Activated CD4-positive, alpha-beta memory T cell treated with anti-CD3 and anti-CD28 coated beads, Interleukin-2, amount 10 ng/mL, durations not matched to agents 7 days and 5 days (primary cell): ENCODE data around the gene SLC6A3. TPM values are rescaled to one million over a fixed set of nuclear protein-coding genes. Genes with fewer than 3 reads are reported as not detected.

Source experiments
- CTCF ChIA-PET: fragments of 350-600 bp; sonication (Branson Sonifier 250); formaldehyde crosslinking; loops from one replicate; lab custom pipeline; 2021; ENCODE audit warnings: antibody characterized with exemption, inconsistent platforms; lab: Charles Lee
- POLR2A ChIA-PET: fragments of 350-600 bp; sonication (Branson Sonifier 250); formaldehyde crosslinking; loops from one replicate; lab custom pipeline; 2021; ENCODE audit warnings: antibody characterized with exemption; lab: Charles Lee
- DNase-seq: peaks from one replicate; pipeline ENCODE4 v3.0.0-alpha.2; 2020
- H3K27ac Mint-ChIP-seq: one replicate; pipeline ENCODE4 v1.8.0; 2021; ENCODE audit warnings: mild to moderate bottlenecking, mixed read lengths
- H3K27me3 Mint-ChIP-seq: one replicate; pipeline ENCODE4 v1.8.0; 2021; ENCODE audit warnings: mixed read lengths
- H3K36me3 Mint-ChIP-seq: one replicate; pipeline ENCODE4 v1.8.0; 2021; ENCODE audit warnings: low read depth, mixed read lengths
- H3K4me1 Mint-ChIP-seq: one replicate; pipeline ENCODE4 v1.8.0; 2021; ENCODE audit warnings: mixed read lengths
- H3K4me3 Mint-ChIP-seq: one replicate; pipeline ENCODE4 v1.8.0; 2021; ENCODE audit warnings: mild to moderate bottlenecking, mixed read lengths
- H3K9me3 Mint-ChIP-seq: one replicate; pipeline ENCODE4 v1.8.0; 2021; ENCODE audit warnings: mixed read lengths
- total RNA-seq, 2 experiments: library from RNA; stranded (reverse); gene quantifications; one replicate each; pipeline ENCODE4 v1.2.3, GENCODE V29; 2021

Gene SLC6A3
- total RNA-seq, 2 experiments from 2014 or later, result not detected

GRCh38 chr5:1453613-1454012 is 8.4 kb upstream of the SLC6A3 start:
- H3K27ac Mint-ChIP-seq, result no peak overlapping the region
- H3K4me1 Mint-ChIP-seq, result peaks cover 1% of the 10 kb centered on the region
- DNase-seq, result no peak
- CTCF ChIA-PET, result interaction anchor here (1.2 kb wide), 1 partner anchor 49 kb away, joined by 3 read pairs; no protein-coding TSS in a partner anchor
- H3K4me3 Mint-ChIP-seq, result no peak overlapping the region
- peaks cover 42% of the 10 kb centered on the region for H3K9me3 Mint-ChIP-seq
- POLR2A ChIA-PET, result no interaction called here
- peaks cover 42% of the 10 kb centered on the region for H3K27me3 Mint-ChIP-seq
- peaks cover 11% of the 10 kb centered on the region for H3K36me3 Mint-ChIP-seq

- Mint-ChIP-seq H3K9me3 (peaks cover 10% of the 10 kb centered on the region), H3K27ac (no peak overlapping the region), H3K4me1 (peaks cover 1% of the 10 kb centered on the region), H3K36me3 (no peaks in the 10 kb centered on the region), H3K4me3 (no peak overlapping the region), H3K27me3 (peaks cover 65% of the 10 kb centered on the region)
- CTCF ChIA-PET, result no interaction called here
- POLR2A ChIA-PET, result no interaction called here
- no peak for DNase-seq
These were observed 3.9 kb upstream of the SLC6A3 start for GRCh38 chr5:1449081-1449630.

GRCh38 chr5:1448511-1449011 is 3.3 kb upstream of the SLC6A3 start:
- ChIA-PET CTCF (interaction anchor here (1.1 kb wide), 1 partner anchor 196 kb away, joined by 3 read pairs; no protein-coding TSS in a partner anchor), POLR2A (no interaction called here)
- peaks cover 5% of the 10 kb centered on the region for H3K9me3 Mint-ChIP-seq
- H3K4me1 Mint-ChIP-seq, result peaks cover 1% of the 10 kb centered on the region
- H3K4me3 Mint-ChIP-seq, result no peak overlapping the region
- no peaks in the 10 kb centered on the region for H3K36me3 Mint-ChIP-seq
- DNase-seq, result no peak
- peaks cover 68% of the 10 kb centered on the region for H3K27me3 Mint-ChIP-seq
- no peak overlapping the region for H3K27ac Mint-ChIP-seq

- Mint-ChIP-seq H3K9me3 (no peaks in the 10 kb centered on the region), H3K4me1 (peaks cover 1% of the 10 kb centered on the region), H3K27ac (no peak overlapping the region), H3K36me3 (no peaks in the 10 kb centered on the region), H3K4me3 (no peak overlapping the region), H3K27me3 (peaks cover 68% of the 10 kb centered on the region)
- ChIA-PET CTCF (interaction anchor here (1.1 kb wide), 1 partner anchor 197 kb away, joined by 3 read pairs; no protein-coding TSS in a partner anchor), POLR2A (no interaction called here)
- DNase-seq, result no peak
These were observed 2.6 kb upstream of the SLC6A3 start for GRCh38 chr5:1447671-1448361.

- DNase-seq, result no peak
- Mint-ChIP-seq H3K4me3 (no peak overlapping the region), H3K4me1 (peaks cover 1% of the 10 kb centered on the region), H3K9me3 (no peaks in the 10 kb centered on the region), H3K36me3 (no peaks in the 10 kb centered on the region), H3K27ac (no peak overlapping the region), H3K27me3 (peaks cover 62% of the 10 kb centered on the region)
- ChIA-PET CTCF (no interaction called here), POLR2A (no interaction called here)
These were observed 1.5 kb upstream of the SLC6A3 start for GRCh38 chr5:1446602-1447343.

GRCh38 chr5:1445689-1446601 is 705 bp upstream of the SLC6A3 start:
- no peak for DNase-seq
- Mint-ChIP-seq H3K36me3 (no peaks in the 10 kb centered on the region), H3K27ac (no peak overlapping the region), H3K4me3 (no peak overlapping the region), H3K27me3 (peaks cover 56% of the 10 kb centered on the region), H3K9me3 (no peaks in the 10 kb centered on the region), H3K4me1 (peaks cover 1% of the 10 kb centered on the region)
- CTCF ChIA-PET, result no interaction called here
- POLR2A ChIA-PET, result no interaction called here

- H3K27me3 Mint-ChIP-seq, result peaks cover 55% of the 10 kb centered on the region
- H3K27ac Mint-ChIP-seq, result no peak overlapping the region
These were observed 665 bp downstream of the SLC6A3 start for GRCh38 chr5:1444361-1445189.

GRCh38 chr5:1443991-1444360 is 1.3 kb downstream of the SLC6A3 start:
- CTCF ChIA-PET, result no interaction called here
- POLR2A ChIA-PET, result no interaction called here
- DNase-seq, result no peak
- Mint-ChIP-seq H3K36me3 (no peaks in the 10 kb centered on the region), H3K9me3 (peaks cover 3% of the 10 kb centered on the region), H3K4me3 (no peak overlapping the region), H3K27me3 (peaks cover 49% of the 10 kb centered on the region), H3K27ac (no peak overlapping the region), H3K4me1 (peaks cover under 1% of the 10 kb centered on the region)

More at GRCh38 chr5:1444361-1445189, 665 bp downstream of the SLC6A3 start:
- Mint-ChIP-seq H3K4me1 (peaks cover 1% of the 10 kb centered on the region), H3K36me3 (no peaks in the 10 kb centered on the region), H3K9me3 (peaks cover 3% of the 10 kb centered on the region), H3K4me3 (no peak overlapping the region)
- POLR2A ChIA-PET, result no interaction called here
- DNase-seq, result no peak
- CTCF ChIA-PET, result no interaction called here

GRCh38 chr5:1443171-1443570 is 2.1 kb downstream of the SLC6A3 start:
- H3K9me3 Mint-ChIP-seq, result peaks cover 3% of the 10 kb centered on the region
- CTCF ChIA-PET, result no interaction called here
- H3K36me3 Mint-ChIP-seq, result no peaks in the 10 kb centered on the region
- no peaks in the 10 kb centered on the region for H3K4me1 Mint-ChIP-seq
- no peak for DNase-seq
- H3K27me3 Mint-ChIP-seq, result peaks cover 42% of the 10 kb centered on the region
- POLR2A ChIA-PET, result interaction anchor here (0.7 kb wide), 1 partner anchor 273 kb away, joined by 3 read pairs; no protein-coding TSS in a partner anchor
- H3K4me3 Mint-ChIP-seq, result no peak overlapping the region
- H3K27ac Mint-ChIP-seq, result no peak overlapping the region

GRCh38 chr5:1442222-1443145 is 2.8 kb downstream of the SLC6A3 start:
- Mint-ChIP-seq H3K4me1 (no peaks in the 10 kb centered on the region), H3K27me3 (peaks cover 36% of the 10 kb centered on the region), H3K9me3 (peaks cover 3% of the 10 kb centered on the region), H3K27ac (no peak overlapping the region), H3K36me3 (no peaks in the 10 kb centered on the region), H3K4me3 (no peak overlapping the region)
- ChIA-PET POLR2A (interaction anchor here (0.7 kb wide), 1 partner anchor 272 kb away, joined by 3 read pairs; no protein-coding TSS in a partner anchor), CTCF (no interaction called here)
- no peak for DNase-seq

- POLR2A ChIA-PET, result no interaction called here
- H3K9me3 Mint-ChIP-seq, result peaks cover 3% of the 10 kb centered on the region
- peaks cover 27% of the 10 kb centered on the region for H3K27me3 Mint-ChIP-seq
- H3K4me1 Mint-ChIP-seq, result no peaks in the 10 kb centered on the region
- no peak overlapping the region for H3K27ac Mint-ChIP-seq
- no peak for DNase-seq
- CTCF ChIA-PET, result no interaction called here
- no peak overlapping the region for H3K4me3 Mint-ChIP-seq
- H3K36me3 Mint-ChIP-seq, result no peaks in the 10 kb centered on the region
These were observed 3.9 kb downstream of the SLC6A3 start for GRCh38 chr5:1441166-1441865.
